AG09319 (cell line): ENCODE measurements around the gene SDR39U1.

Experiments used
- DNase-seq: peaks from one replicate; pipeline ENCODE4 v3.0.0-alpha.2; 2010; ENCODE audit warnings: low read depth; ENCODE audit errors: extremely low read depth
- CTCF ChIP-seq: IDR thresholded peaks from 2 replicates; pipeline ENCODE4 v1.5.1; 2011; ENCODE audit warnings: low read depth, mild to moderate bottlenecking, inconsistent platforms, low read length, moderate library complexity

The SDR39U1 gene

DNA sequence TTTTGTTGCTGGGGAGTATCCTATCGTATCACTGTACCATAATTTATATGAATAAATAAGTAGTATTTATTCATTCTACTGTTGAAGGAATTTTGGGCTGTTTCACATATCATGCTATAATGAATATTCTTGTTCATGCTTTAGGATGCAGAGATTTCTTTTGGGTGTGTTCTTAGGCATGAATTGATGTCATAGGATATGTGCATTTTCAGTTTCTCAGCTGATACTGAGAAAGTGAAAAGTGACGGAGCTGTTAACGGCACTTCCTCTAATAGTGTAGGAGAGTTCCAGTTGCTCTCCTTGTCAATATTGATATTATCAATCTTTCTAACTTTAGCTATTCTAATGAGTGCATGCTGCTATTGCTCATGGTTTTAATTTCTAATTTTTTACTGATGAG, 23.2 kb upstream of the SDR39U1 start:
- no peak for TF ChIP-seq CTCF
- DNase-seq = no peak

GRCh38 chr14:24465368-24465767, 22.8 kb upstream of the SDR39U1 start:
- no peak for TF ChIP-seq CTCF

DNA sequence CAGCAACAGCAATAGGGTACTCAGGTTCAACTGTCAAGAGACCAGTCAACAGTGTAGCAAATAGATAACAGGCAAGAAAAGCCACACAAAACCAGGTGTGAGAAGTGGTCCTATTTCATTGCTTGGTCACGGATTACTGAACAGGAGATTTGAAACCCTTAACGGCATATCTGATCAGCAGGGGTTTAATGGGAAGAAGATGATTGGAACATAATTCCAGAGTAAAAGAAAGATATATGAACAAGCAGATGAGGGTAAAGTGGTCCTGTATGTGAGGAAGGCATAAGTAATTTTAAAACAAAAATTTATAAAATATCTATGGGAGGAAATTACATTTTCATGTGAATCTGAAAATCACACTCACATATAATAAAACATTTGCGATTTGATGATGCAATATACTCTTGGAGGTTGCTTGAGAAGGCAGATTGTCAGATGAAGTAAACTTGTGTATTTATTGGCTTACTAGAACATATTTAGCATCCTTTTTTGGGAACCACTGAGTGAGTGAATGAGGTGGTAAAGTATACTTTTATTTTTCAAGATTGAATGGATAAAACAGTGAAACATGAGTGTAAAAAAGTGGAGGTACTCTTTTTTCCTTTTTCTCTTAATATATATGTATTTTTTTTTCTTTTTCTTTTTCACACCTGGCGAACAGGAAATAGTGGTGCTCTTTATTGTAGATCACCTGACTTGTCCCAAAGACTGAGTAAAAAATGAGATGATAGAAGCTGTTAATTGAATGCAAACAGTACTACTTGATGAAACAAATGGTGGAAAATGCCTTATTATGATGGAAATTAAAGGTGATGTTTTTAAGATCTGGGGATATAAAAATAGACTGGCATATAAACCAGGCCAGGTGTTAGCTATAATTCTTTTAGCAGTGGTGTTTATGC, 21.6 kb upstream of the SDR39U1 start:
- no peak for TF ChIP-seq CTCF

More at GRCh38 chr14:24465368-24465767, 22.8 kb upstream of the SDR39U1 start:
- no peak for DNase-seq

DNA sequence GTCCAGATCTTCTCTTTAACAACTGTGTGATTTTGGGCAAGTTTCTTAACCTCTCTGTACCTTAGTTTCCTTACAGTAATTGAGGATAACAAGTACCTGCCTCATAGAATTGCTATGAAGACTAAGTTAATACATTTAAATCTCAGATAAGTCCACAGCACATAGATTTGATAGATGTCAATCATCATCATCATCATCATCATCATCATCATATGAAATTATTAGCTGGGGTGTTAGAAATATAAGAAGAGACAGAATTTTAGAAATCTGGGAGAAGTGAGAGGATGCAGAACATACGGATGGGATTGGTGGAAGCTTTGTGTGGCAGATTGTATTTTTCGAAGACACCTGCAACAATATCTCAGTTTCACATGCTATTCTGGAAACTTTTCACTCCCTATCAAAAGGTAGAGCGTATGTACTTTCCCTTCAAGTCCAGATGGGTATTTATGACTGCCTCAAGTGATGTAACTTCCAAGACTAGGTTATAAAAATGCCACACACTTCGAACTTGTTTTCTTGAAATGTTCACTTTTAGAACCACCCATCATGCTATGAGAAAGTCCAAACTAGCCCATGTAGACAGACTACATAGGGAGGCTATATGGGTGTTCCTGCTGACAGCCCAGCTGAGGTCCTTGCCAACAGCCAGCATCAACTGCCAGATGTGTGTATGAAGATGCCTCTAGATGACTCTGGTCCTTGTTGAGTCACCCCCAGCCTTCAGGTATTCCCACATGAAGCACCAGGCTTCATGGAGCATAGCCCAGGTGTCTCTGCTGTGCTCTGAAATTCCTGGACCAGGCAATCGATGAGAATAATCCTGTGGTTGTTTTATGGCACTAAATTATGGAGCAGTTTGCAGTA, 20.7 kb upstream of the SDR39U1 start:
- TF ChIP-seq CTCF = no peak
- DNase-seq = no peak

More for the DNA sequence above, 21.6 kb upstream of the SDR39U1 start:
- no peak for DNase-seq

DNA sequence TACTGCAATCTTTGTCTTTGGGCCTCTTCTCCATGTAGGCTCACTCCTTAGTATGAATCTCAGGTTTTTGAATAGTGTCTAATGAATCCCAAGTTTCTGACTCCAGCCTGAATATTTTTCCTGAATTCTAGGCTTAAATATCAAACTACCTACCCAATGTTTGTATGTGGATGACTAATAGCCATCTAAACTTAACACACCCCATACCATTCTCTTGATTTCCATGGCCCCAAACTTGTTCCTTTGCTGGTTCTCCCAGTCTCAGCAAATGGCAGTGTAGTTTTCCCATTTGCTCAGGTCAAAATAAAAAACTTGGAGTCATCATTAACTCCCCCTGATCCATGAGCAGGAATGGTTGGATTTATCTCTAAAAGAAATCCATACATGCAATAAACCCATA, 18.8 kb upstream of the SDR39U1 start:
- TF ChIP-seq CTCF = no peak

GRCh38 chr14:24459331-24459730, 16.8 kb upstream of the SDR39U1 start:
- TF ChIP-seq CTCF = no peak
- DNase-seq = no peak

More for the DNA sequence above, 18.8 kb upstream of the SDR39U1 start:
- DNase-seq = no peak

- no peak for DNase-seq
- no peak for TF ChIP-seq CTCF
These were observed 16.2 kb upstream of the SDR39U1 start for GRCh38 chr14:24458736-24459135.
